H9 (cell line): ENCODE data around the gene UMOD. TPM values are rescaled to one million over a fixed set of nuclear protein-coding genes. Genes with fewer than 3 reads are reported as not detected.

Experiments
- DNase-seq: peaks from one replicate; pipeline ENCODE4 v3.0.0-alpha.2; 2017
- H2AFZ ChIP-seq: one replicate; pipeline ENCODE4 v1.6.1; 2013; ENCODE audit warnings: mild to moderate bottlenecking, low read length, control low read depth, moderate library complexity
- H2AK5ac ChIP-seq: 2 replicates; pipeline ENCODE4 v1.6.1; 2013; ENCODE audit warnings: low read length, control low read depth, mixed read lengths; ENCODE audit not compliant: insufficient read length
- H2BK120ac ChIP-seq: one replicate; pipeline ENCODE4 v1.6.1; 2013; ENCODE audit warnings: low read depth, mild to moderate bottlenecking, low read length, control low read depth, inconsistent platforms; ENCODE audit not compliant: poor library complexity, severe bottlenecking
- H2BK12ac ChIP-seq: 2 replicates; pipeline ENCODE4 v1.6.1; 2013; ENCODE audit warnings: low read length, control low read depth, mixed read lengths, low read depth; ENCODE audit not compliant: insufficient read length
- H2BK15ac ChIP-seq: 2 replicates; pipeline ENCODE4 v1.6.1; 2013; ENCODE audit warnings: low read depth, low read length, control low read depth
- H2BK20ac ChIP-seq: one replicate; pipeline ENCODE4 v1.6.1; 2013; ENCODE audit warnings: low read depth, mild to moderate bottlenecking, low read length, control low read depth, inconsistent platforms; ENCODE audit not compliant: poor library complexity, severe bottlenecking
- H2BK5ac ChIP-seq: 2 replicates; pipeline ENCODE4 v1.6.1; 2013; ENCODE audit warnings: low read length, control low read depth, mixed read lengths; ENCODE audit not compliant: insufficient read length
- H3K14ac ChIP-seq: 2 replicates; pipeline ENCODE4 v1.6.1; 2013; ENCODE audit warnings: low read length, control low read depth; ENCODE audit not compliant: insufficient read depth
- H3K18ac ChIP-seq: 2 replicates; pipeline ENCODE4 v1.6.1; 2013; ENCODE audit warnings: low read depth, mild to moderate bottlenecking, mixed read lengths, low read length, control low read depth; ENCODE audit not compliant: insufficient read length
- H3K23ac ChIP-seq: 2 replicates; pipeline ENCODE4 v1.6.1; 2013; ENCODE audit warnings: low read length, control low read depth, mixed read lengths, low read depth; ENCODE audit not compliant: insufficient read length
- H3K23me2 ChIP-seq: 2 replicates; pipeline ENCODE4 v1.6.1; 2013; ENCODE audit warnings: low read depth, mild to moderate bottlenecking, mixed read lengths, low read length, control low read depth; ENCODE audit not compliant: insufficient read length, poor library complexity, severe bottlenecking
- H3K27ac ChIP-seq: 2 replicates; pipeline ENCODE4 v1.5.1; 2013; ENCODE audit warnings: low read length, control low read depth, mixed read lengths, low read depth; ENCODE audit not compliant: insufficient read length
- H3K27me3 ChIP-seq: 2 replicates; pipeline ENCODE4 v1.6.1; 2013; ENCODE audit warnings: low read length, control low read depth, inconsistent platforms; ENCODE audit not compliant: insufficient read depth
- H3K4ac ChIP-seq: 2 replicates; pipeline ENCODE4 v1.6.1; 2013; ENCODE audit warnings: low read depth, mild to moderate bottlenecking, control low read depth, inconsistent platforms, low read length, moderate library complexity
- H3K4me1 ChIP-seq: 2 replicates; pipeline ENCODE4 v1.6.1; 2013; ENCODE audit warnings: low read length, control low read depth, inconsistent platforms; ENCODE audit not compliant: insufficient read depth
- H3K4me2 ChIP-seq: 2 replicates; pipeline ENCODE4 v1.6.1; 2013; ENCODE audit warnings: low read length, control low read depth, mixed read lengths; ENCODE audit not compliant: insufficient read length, insufficient read depth
- H3K56ac ChIP-seq: 2 replicates; pipeline ENCODE4 v1.6.1; 2013; ENCODE audit warnings: low read depth, mild to moderate bottlenecking, mixed read lengths, low read length, control low read depth; ENCODE audit not compliant: insufficient read length
- H3K79me1 ChIP-seq: 2 replicates; pipeline ENCODE4 v1.6.1; 2013; ENCODE audit warnings: low read depth, mild to moderate bottlenecking, moderate library complexity, low read length, control low read depth, inconsistent platforms; ENCODE audit not compliant: insufficient read depth, poor library complexity, severe bottlenecking
- H3K79me2 ChIP-seq: 2 replicates; pipeline ENCODE4 v1.6.1; 2013; ENCODE audit warnings: low read length, control low read depth, inconsistent platforms; ENCODE audit not compliant: insufficient read depth
- H3K9ac ChIP-seq: 2 replicates; pipeline ENCODE4 v1.6.1; 2013; ENCODE audit warnings: low read length, control low read depth, mixed read lengths; ENCODE audit not compliant: insufficient read length; ENCODE audit errors: extremely low read depth
- H3K9me3 ChIP-seq: one replicate; pipeline ENCODE4 v1.6.1; 2013; ENCODE audit warnings: low read depth, low read length, inconsistent platforms; ENCODE audit not compliant: control insufficient read depth
- H3T11ph ChIP-seq: one replicate; pipeline ENCODE4 v1.6.1; 2013; ENCODE audit warnings: mild to moderate bottlenecking, low read length, control low read depth, inconsistent platforms
- H4K20me1 ChIP-seq: one replicate; pipeline ENCODE4 v1.6.1; 2013; ENCODE audit not compliant: control insufficient read depth, insufficient read length, insufficient read depth
- H4K5ac ChIP-seq: 2 replicates; pipeline ENCODE4 v1.6.1; 2013; ENCODE audit warnings: low read depth, mild to moderate bottlenecking, mixed read lengths, low read length, control low read depth; ENCODE audit not compliant: insufficient read length
- H4K8ac ChIP-seq: replicated peaks from 2 replicates; pipeline ENCODE4 v1.6.1; 2013; ENCODE audit warnings: low read length, control low read depth, mixed read lengths, low read depth; ENCODE audit not compliant: insufficient read length
- H4K91ac ChIP-seq: 2 replicates; pipeline ENCODE4 v1.6.1; 2013; ENCODE audit warnings: low read depth, mild to moderate bottlenecking, moderate library complexity, mixed read lengths, low read length, control low read depth; ENCODE audit not compliant: insufficient read length
- H3K27ac Mint-ChIP-seq, 3 experiments: 2 replicates in 2 of 3; 3 replicates in 1 of 3; pipeline ENCODE4 v1.8.0; 2020 to 2021; ENCODE audit warnings: mixed read lengths in 3 of 3, mild to moderate bottlenecking in 1 of 3, moderate library complexity in 1 of 3
- H3K27me3 Mint-ChIP-seq: 2 replicates; pipeline ENCODE4 v1.8.0; 2021; ENCODE audit warnings: low read depth, mild to moderate bottlenecking, moderate library complexity, mixed read lengths
- H3K36me3 Mint-ChIP-seq, 3 experiments: 2 replicates in 2 of 3; 3 replicates in 1 of 3; pipeline ENCODE4 v1.8.0; 2020 to 2021; ENCODE audit warnings: low read depth in 3 of 3, mixed read lengths in 3 of 3; ENCODE audit not compliant: insufficient read depth in 1 of 3
- H3K4me1 Mint-ChIP-seq, 2 experiments: 2 replicates each; pipeline ENCODE4 v1.8.0; 2020; ENCODE audit warnings: mixed read lengths in 2 of 2
- H3K4me3 Mint-ChIP-seq, 2 experiments: 2 replicates in 1 of 2; 3 replicates in 1 of 2; pipeline ENCODE4 v1.8.0; 2020 to 2021; ENCODE audit warnings: mild to moderate bottlenecking in 2 of 2, mixed read lengths in 2 of 2, moderate library complexity in 1 of 2
- H3K9me3 Mint-ChIP-seq, 2 experiments: 2 replicates in 1 of 2; 3 replicates in 1 of 2; pipeline ENCODE4 v1.8.0; 2020; ENCODE audit warnings: mild to moderate bottlenecking in 2 of 2, mixed read lengths in 2 of 2, moderate library complexity in 1 of 2
- CTCF ChIP-seq: fragments of 200-600 bp; sonication (generic); conservative IDR thresholded peaks from 3 replicates; pipeline ENCODE4 v1.8.0; 2021; ENCODE audit warnings: antibody characterized with exemption, mild to moderate bottlenecking
- WGBS: extraction: QIAGEN DNeasy Blood & Tissue Kit; methylation state at CpG from one replicate; pipeline ENCODE4 v1.1.7; 2013; ENCODE audit warnings: missing lambda C conversion rate, low lambda C conversion rate, mixed read lengths; ENCODE audit not compliant: insufficient read length; ENCODE audit errors: extremely low coverage; 5-methylcytosine and 5-hydroxymethylcytosine counted together
- total RNA-seq: library from RNA; stranded (reverse); gene quantifications from 2 replicates; pipeline ENCODE4 v1.2.1, GENCODE V29; 2021

Gene UMOD
- total RNA-seq, 1 experiment from 2014 or later: not detected

DNA sequence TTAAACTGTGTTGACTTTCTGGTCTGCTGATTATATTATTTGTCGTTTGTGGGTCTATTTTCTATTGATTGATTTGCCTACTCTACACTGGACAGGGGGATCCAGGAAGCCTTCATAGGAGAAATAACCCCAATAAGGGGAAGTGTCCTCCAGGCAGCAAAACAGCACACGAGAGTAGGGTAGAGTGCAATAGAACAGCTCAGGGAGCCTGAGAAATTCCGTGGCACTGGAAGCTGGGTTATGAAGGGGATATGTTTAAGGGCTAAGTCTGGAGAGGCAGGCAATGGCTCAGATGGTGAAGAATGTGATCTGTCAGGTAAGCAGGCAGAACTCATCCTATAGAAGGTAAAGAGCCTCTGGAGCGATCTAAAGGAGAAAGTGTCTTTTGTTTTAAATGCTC is 46.1 kb downstream of the UMOD start:
- Histone ChIP-seq H3K9me3 (no peaks in the 10 kb centered on the region), H2AK5ac (no peak overlapping the region), H4K20me1 (no peaks in the 10 kb centered on the region), H3K27ac (no peak overlapping the region), H3K18ac (no peak overlapping the region), H4K91ac (no peak overlapping the region), H2BK20ac (no peak overlapping the region), H3K23me2 (no peaks in the 10 kb centered on the region), H4K8ac (no peak overlapping the region), H3K27me3 (no peaks in the 10 kb centered on the region), H2BK15ac (no peak overlapping the region), H2BK5ac (no peak overlapping the region), H3K4ac (no peak overlapping the region), H3K79me1 (no peaks in the 10 kb centered on the region), H2AFZ (no peak overlapping the region), H3T11ph (no peak overlapping the region), H3K23ac (no peak overlapping the region), H3K4me1 (no peaks in the 10 kb centered on the region), H3K79me2 (no peaks in the 10 kb centered on the region), H3K4me2 (no peak overlapping the region), H2BK12ac (no peak overlapping the region), H3K56ac (no peak overlapping the region), H3K14ac (no peak overlapping the region), H2BK120ac (no peak overlapping the region), H3K9ac (no peak overlapping the region), H4K5ac (no peak overlapping the region)
- TF ChIP-seq CTCF: no peak
- no peak for DNase-seq
- Mint-ChIP-seq H3K4me1 (no peaks in the 10 kb centered on the region), H3K9me3 (no peaks in the 10 kb centered on the region), H3K27me3 (no peaks in the 10 kb centered on the region; the same call in 1 of the 2 replicates), H3K36me3 (no peaks in the 10 kb centered on the region), H3K4me3 (no peak overlapping the region), H3K27ac (no peak overlapping the region; a peak in 1 of 7 replicates)
- WGBS: no CpG with 5 or more reads among the region's 4 CpGs
